Stimulated activated CD8-positive, alpha-beta memory T cell treated with anti-CD3 and anti-CD28 coated beads, Interleukin-15, amount 100 ng/mL, for 48 hours (primary cell): Measurements from ENCODE around the gene CCNK.

ENCODE experiments used
- DNase-seq, 2 donors: peaks; one replicate each; pipeline ENCODE4 v3.0.0-alpha.2; 2020; ENCODE audit warnings: low read depth in 2 of 2

Gene CCNK

DNA sequence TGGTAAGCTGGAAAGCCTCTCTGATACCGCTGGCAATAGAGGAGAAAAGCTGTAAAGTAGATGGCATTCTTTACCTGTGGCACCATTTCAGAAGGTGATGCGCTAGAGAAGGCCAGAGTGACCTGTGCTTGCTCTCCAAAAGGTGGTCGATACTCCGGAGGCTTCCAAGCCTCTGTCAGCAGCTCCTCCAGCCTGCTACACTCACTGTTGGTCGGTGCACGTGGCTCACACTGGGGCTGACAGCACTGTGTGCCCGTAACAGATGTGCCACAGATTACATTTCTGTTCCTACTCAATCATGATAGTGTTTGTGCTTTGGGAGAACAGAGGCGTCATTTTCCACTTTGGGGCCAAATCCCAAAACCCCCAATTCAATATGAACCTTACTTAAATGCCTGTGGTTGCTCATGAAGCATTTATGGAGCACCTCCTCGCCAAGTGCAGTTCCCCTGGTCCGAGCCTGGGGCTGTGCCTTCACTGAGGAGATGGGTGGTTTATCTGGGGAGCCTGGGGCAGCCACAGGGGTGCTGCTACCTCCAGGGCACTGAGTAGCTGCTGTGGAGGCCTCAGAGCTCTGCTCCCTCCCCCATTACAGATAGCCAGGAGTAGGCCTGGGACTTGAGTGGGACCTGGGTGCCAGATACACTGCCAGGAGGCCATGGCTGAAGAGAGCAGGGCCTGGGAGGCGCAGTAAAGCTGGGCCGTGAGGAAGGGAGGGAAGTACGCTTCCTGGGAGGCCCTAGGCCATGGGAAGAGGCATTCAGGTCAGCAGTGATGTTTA, 26.8 kb downstream of the CCNK start:
- no peak for DNase-seq

DNA sequence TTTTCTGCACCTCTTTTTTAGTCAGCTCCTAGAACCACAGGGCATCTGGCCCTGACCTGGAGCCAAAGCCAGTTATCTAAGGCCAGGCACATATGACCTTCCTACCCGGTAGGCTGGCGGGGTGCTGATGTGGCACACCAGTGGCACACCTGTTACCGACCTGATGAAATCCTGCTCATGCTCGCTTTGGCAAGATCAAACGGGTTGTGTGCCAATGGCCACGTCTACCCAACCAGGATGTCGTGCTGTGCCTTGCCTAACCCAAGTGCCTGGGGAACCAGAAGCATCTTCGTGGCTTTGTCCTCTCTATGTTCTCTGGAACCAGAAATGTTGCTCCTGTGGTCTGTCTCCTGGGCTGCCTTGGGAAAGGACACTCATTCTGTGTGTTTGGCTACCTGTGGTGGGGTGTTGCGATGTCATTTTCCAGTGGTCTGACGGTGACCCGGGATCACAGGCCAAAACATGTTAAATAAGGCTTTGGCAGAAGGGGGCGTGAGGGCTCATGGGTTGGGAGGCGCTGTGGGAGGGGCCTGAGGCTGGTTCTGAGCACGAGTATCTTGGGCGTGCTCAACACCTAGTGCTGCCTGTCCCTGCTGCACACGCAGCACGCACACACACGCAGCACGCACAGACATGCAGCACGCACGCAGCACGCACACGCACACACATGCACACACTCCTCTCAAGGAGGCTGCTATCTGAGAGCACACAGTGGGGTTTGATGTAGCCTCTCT, 27.9 kb downstream of the CCNK start:
- DNase-seq, result no peak

DNA sequence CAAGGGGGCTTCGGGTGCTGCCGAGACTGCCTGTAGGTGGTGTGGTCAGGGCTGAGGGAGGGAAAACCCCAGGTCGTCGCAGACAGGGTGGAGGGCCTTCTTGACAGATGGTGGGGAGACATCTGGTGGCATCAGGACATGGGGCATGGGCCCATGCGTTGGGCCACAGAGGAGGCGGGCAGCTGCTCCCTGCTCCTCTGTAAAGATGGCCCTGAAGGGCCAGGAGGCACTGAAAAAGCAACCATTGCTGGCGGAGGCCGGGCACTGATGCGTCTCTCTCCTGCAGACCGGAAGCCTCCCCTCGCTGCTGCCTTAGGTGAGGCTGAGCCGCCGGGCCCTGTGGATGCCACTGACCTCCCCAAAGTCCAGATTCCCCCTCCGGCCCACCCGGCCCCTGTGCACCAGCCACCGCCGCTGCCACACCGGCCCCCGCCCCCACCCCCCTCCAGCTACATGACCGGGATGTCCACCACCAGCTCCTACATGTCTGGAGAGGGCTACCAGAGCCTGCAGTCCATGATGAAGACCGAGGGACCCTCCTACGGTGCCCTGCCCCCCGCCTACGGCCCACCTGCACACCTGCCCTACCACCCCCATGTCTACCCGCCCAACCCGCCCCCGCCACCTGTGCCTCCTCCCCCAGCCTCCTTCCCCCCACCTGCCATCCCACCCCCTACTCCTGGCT, 28.8 kb downstream of the CCNK start:
- no peak for DNase-seq

DNA sequence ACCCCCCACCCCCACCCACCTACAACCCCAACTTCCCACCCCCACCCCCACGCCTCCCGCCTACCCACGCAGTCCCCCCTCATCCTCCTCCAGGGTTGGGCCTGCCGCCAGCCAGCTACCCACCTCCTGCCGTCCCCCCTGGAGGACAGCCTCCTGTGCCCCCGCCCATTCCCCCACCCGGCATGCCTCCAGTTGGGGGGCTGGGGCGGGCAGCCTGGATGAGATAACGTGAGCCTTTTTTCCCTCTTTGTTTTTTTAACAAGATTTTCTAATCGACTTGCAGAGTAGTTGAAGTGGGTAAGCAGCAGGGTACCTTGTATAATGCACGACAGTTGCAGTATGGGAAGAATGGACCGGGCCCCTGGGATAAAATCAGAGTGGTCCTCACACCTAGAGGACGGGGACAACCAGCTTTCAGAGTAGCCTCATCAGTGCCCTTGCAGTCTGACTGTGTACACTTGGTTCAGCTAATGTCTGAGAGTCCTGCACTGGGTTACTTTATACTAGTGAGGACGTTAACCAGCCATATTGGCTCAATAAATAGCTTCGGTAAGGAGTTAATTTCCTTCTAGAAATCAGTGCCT, 29.4 kb downstream of the CCNK start:
- no peak for DNase-seq

DNA sequence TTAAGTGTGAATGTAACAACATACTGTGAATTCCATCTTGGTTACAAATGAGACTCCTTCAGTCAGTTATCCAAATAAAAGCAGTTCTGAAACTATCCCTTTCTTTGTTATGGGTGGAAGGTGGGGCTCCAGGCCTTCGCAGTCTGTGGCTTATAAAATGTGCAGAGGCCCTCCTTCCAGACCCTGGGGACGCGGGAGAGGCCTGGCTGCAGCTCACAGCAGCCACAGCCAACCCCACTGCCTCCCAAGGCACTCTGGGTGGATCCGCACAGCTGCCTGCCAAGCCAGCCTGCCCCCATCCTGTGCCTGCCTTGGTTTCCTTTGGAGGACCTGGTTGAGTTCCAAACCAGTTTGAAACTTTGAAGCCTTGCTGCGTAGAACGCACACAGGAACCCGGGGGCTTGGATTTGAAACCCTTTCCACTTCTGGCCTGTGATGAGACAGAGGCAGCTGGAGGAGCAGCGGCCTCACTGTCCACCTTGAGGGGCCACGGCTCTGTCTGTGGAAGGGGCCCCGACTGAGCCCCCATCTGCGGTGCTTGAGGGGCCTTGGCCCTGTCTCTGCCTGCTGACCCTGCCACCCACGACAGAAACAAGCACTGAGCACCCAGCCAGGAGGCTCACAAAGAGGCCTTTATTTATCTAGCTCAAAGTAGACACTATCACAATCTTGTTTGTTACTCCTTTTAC, 30.4 kb downstream of the CCNK start:
- no peak for DNase-seq

DNA sequence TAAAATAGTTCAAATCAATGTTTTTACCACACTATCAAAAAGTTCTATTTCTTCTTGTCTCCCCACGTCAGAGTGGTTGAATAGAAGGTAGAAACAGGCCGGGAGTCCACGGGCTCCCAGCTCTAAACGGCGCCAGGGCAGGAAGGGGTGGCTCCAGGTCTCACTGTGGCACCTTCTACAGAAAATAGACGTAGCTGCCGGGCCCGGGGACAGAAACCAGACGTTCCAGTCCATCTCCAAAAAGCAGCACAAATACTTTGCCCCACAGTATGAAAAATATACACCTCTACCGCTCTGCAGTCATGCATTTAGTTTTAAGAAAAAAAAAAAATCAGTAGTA, 30.9 kb downstream of the CCNK start:
- no peak for DNase-seq

DNA sequence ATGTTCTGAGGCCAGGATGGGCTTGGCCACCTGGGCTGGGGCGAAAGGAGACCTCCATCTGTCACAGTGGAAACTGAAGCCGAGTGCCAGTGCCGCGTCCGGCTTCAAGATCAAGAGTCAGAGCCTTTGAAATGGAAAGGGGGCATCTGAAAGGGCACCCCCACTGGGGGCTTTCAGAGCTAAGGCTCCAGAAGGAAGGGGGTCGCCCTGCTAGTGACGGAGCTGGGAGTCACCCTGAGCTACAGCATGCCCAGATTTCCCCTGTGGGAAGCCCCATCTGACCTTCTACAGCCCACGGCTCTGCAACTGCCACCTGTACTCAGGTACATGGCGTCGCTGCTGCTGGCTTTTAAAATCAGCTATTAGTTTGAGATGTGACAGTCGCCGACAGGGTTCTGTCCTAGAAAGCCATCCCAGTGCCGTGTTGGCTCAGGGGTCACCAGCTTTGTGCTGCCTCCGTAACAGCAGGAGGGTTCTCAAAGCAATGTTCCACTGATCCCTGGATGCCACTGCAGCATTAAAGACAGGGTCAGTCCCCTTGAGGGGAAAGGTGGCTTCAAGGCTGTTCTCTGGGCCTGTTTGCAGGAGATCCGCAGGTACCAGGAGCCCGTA, 31.5 kb downstream of the CCNK start:
- no peak for DNase-seq

DNA sequence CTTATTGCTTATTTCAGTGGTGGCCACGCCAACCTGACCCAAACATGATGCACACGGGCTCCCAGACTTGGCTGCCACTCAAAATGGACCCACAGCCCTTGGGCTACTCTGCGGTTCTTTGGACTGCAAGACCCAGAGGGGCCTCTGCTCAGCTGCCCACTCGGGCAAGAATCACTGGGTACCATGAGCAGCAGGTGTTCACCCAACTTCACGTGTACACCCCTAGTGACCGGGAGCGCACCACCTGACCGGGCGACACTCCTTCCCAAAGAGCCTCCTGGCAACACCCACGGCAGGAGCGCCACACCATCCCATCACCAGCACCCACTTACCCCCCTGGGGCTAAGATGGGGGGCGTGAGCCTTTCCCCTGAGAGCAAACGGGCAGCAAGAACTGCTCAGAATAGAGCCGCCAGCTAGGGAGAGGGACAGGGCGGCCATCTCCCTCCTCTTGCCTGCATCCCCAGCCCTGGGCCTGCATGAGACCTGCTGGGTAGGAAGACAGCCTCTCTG, 32.0 kb downstream of the CCNK start:
- DNase-seq, result no peak

DNA sequence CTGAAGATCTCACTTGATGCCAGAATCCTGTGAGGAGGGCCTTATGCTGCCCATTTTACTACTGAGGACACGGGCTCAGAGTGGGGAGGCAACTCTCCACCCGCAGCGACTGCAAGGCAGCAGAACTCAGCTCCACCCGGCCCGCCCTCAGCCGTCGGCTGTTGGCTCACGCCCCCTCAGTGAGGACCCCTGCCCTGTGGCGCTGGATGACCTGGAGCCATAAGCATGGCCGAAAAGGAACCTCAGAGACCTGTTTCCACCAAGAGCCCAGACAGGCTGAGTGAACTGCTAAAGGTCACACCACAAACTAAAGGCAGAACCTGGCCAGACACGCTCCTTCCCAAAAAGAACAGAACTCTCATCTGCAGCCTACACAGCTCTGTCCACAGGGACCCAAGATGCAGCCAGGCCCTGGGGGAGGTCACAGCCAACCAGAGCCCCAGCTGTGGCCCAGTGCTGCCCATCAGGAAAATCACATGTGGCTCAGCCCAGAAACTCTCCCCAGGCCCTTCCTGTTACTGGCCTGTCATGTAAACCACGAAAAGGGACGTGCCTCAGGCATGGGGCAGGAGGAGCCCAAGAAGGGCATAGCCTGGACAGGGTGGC, 32.8 kb downstream of the CCNK start:
- DNase-seq, result no peak

DNA sequence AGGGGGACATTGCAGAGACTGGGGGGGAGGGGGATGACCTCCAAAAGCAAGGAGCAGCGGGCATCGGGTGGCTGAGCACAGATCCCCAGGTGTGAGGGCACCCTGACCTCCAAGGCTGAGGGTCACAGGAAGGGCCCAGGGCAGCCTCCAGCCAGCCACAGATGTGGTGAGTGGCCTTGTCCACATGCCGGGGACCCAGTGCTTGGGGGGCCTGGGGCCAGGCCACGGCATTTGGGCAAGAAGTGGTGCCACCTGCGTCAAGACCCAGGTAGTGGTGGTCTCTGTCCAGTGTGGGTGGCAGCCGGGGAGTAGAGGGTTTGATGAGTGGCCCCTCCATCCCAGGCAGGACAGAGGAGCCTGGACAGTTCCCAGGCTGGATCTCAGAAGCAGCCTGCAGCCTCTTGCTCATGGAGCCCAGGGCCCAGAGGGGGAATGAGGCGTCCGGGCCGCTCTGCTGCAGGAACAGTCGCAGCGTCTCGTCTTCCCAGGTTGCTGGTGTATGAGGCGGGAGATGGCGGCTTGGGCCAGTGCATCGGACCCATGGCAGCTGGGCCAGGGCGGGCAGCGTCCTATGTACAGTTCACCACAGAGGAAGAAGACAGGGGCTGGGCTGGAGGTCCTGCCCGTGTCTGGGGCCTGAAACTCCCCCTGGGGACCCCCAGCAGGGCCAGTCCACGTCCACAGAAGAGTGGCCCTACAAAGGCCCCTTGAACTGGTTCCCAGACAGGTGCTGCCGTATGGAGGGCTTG, 33.5 kb downstream of the CCNK start:
- no peak for DNase-seq

DNA sequence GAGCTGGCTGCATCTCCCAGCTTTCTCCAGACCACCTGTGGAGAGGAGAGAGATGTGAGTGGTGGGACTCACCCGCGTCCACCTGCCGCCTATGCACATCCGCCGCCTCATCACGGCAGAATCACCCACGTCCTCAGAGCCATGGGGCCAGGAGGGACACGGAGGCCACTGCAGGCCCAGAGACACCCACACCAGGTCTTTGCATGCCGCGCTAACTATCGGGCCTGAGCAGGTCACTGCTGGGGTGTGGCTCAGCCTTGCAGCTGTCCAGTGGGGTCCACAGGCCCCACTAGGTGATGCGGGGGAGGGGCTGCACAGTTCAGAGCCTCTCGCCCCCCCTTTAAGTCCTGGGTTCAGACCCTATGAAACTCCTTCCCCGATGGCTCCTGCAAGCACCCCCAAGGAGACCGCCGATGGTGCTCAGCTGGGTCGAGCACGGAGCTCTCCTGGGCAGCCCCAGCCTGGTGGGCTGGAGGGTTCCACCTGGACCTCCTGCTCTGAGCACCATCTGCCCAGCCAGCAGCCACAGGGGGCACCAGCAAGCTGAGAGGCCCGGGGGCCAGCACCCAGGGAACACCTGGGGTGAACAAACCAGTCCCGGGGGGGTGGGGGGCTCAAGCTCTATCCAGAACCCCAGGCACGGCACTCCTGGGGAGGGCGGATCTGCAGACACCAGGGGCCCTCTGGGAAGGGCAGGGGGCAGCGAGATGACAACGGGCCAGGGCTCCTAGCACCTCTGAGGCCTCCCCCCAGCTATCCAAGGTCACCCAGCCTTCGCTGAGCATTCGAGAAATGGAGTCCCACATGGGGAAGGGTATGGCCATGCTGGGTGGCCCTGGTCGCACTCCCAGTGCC, 34.3 kb downstream of the CCNK start:
- DNase-seq, result no peak

DNA sequence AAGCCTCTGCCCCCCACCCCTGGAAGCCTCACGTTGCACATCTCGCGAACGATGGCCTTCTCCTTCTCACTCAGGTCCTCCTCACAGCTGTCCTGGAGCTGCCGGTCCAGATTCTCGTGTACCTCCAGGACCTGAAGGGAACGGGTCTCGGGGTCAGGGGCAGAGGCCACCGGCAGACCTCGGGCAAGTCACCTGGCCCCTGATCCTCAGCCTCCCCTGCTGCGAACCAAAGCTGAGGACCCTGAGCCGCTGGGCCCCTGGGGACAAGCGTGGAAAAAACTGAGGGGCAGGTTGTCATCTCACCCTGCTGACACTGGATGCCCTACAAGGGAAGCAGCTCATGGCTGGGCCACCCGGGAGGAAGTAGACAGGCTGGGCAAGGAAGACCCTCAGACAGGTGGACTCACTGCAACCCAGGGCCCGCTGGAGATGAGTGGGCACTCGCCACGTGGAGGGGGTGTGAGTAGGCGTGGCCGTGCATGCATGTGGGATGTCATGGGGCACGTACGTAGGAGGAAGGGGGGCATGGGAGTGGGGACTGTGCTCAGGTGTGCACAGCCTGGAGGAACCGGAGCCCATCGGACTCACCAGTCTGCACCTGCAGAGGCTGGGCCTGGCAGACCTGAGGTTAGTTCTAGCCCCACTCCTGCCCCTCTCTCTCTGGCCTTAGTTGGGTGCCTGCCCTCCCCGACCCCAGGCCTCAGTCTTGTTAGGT, 35.1 kb downstream of the CCNK start:
- DNase-seq, result no peak

DNA sequence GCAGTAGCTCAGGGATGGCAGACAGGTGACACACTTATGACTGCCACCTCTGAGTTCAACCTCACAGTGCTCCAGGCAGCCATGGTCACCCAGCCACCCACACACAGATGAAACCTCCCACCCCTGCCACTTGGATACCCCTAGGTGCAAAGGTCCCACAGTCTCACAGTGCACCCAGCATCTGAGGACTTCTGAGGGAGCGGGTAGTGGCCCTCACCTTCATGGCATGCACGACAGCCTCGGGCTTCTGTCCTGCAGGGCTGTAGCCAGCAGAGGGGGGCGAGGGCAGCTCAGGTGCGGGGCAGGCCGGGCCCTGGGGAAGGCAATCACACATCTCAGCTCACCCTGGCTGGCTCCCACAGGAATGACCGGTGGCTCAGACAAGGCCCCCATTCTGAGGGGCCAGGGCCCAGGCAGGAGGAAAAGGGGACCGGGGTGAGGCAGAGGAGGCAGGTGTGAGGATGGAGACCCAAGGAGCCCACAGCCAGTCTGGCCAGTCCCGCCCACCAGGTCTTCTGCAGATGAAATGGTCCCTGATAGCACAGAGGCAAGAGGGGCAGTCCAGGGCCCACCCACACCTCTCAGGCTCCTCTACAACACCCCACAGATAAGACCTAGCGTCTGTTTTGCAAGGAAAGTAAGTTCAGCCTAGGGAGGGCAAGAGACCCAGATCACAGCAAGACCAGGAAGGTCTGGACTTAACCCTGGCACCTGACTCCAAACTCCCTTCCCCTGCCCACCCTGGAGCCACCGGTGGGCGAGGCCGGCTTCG, 35.8 kb downstream of the CCNK start:
- no peak for DNase-seq

DNA sequence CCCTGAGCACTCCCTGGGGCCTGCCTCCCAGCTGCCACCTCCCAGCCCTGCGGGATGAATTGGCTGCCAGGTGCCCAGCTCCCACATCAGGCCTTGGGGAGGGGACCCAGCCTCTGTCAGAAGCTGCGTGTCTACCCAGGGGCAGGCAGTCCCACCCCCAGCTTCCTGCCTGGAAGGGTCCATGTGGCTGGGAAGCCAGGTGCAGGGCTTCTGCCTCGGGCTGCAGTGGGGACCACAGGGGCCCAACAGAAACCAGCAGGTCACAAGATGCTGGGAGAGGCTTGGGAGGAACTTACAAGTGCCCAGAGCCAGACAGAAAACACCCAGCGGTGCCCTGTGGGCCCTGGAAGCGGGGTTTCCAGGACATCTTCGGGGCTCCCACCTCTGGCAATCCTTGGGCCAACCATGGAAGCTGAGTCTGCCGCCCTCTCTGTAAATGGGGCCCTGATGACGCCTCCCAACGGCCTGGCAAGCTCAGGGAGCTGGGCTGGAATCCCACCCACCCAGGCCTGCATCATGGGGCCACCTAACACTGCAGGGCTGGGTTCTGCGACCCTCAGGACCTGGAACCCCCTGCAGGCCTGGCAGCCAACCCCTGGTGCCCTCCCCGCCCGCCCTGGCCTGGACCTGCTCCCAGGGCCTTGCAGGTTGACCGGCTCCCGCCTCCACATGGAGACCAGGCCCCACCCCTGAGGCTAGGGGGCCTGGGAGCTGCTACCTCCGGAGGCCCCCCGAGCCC, 36.6 kb downstream of the CCNK start:
- DNase-seq, result no peak

DNA sequence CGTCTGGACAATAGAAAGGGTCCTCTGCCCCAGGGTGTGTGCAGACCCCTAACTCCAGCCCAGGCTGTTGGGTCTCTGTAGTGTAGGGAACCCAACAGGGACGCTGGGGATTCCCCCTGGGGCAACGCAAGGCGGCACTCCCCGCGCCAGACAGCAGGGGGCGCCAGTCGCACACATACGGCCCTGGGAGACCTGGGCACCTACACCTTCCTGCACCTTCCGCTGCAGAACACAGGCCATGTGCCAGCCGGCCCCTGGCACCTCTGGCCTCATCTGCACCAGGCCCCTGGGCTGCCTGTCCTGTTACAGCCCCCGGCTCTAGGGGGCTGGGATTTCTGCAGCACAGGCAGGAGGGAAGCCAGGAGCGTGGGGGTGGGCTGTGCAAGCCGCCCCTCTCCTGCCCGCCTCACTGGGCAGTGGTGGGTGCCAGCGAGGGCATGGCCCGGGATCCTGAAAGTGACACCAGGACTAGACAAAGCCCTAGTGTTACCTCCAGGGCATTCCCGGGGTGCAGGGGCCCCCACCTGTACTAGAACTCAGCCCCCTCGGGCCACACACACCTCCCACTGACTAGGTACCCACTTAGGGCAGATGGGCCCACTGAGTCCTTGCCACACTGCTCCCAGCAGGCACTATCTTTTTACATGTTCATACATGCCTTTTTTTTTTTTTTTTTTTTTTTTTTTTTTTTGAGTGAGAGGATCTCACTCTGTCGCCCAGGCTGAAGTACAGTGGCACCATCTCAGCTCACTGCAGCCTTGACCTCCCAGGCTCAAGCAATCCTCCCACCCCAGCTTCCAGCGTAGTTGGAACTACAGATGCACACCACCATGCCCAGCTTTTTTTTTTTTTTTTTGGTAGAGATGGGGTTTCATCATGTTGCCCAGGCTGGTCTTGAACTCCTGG, 37.5 kb downstream of the CCNK start:
- DNase-seq, result peak; percentile 65 to 66

DNA sequence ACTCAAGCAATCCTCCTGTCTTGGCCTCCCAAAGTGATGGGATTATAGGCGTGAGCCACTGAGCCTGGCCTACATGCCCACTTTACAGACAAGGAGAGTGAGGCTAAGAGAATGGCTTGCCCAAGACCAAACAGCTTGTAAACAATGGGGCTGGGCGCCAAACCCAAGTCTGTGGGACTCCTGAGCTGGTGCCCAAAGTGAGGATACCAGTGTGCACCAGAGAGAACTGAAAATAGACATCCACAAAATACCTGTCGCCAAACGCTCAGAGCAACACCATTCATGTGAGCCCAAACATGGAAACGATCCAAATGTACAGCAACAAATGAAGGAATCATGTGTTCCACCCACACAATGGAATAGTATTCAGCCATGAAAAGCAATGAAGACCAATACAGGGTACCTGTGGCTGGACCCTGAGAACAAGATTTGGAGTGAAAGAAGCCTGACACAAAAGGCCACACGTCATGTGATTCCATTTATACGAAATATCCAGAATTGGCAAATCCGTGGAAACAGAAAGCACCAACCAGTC, 38.2 kb downstream of the CCNK start:
- DNase-seq, result no peak
